NB4 (cell line): ENCODE results near the gene UTF1.

ENCODE experiments used
- DNase-seq: peaks from one replicate; pipeline ENCODE4 v3.0.0; 2010; ENCODE audit warnings: low read depth
- H3K4me3 ChIP-seq: one replicate; pipeline ENCODE4 v1.5.1; 2011; ENCODE audit warnings: mild to moderate bottlenecking, low read depth, low read length, moderate library complexity
- CTCF ChIP-seq: IDR thresholded peaks from one replicate; pipeline ENCODE4 v1.5.1; 2012; ENCODE audit warnings: low read depth, low read length
- MYC ChIP-seq: IDR thresholded peaks from 2 replicates; pipeline ENCODE4 v1.6.1; 2011; ENCODE audit warnings: low read depth, low read length
- POLR2A ChIP-seq: IDR thresholded peaks from 2 replicates; pipeline ENCODE4 v1.6.1; 2011; ENCODE audit warnings: mild to moderate bottlenecking; ENCODE audit not compliant: insufficient read length; ENCODE audit errors: extremely low read depth
- TF ChIP-seq, protein P1 (sequence below): IDR thresholded peaks from 2 replicates; pipeline ENCODE4 v1.6.1; 2011; ENCODE audit warnings: low read depth, low read length

The UTF1 gene

DNA sequence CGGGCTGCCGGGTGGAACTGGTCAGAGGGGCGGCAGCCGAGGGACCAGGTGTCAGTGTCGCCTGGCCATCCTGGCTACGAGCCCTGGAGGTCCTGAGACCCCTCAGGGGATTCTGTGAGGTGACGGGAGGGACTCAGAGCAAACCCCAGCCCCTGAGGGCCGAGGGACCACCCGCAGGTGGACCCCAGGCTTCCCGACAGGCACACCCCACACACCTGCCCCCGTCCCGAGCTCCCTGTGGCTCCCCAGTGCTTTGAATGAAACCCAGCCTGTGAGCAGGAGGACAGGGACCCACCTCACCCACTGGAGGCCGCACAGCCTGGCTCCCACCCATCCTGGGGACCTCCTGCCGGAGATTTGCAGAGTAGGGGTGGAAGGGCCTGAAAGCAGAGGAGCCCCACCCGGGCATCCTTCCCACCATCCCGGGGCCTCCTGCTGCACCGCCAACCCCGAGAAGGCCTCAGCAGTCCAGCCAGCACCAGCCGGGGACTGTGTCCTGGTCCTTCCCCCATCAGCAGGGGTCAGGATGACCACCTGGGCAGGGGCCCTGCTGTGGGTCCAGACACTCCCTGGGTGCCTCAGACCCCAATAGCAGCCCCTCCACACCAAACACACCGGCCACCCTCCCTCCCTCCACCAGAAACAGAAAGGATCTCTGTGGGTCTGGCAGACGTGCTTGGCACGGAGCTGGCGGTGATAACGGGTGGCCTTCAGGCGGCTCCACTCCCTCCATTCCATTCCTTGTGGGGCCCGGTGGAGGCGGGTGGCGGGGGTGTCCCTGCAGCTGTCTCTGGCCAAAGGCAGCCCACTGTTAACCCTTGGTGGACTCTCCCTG lies 21.6 kb downstream of the UTF1 start:
- TF ChIP-seq CTCF, result no peak
- TF ChIP-seq MYC, result no peak
- TF ChIP-seq POLR2A, result no peak
- TF ChIP-seq, protein P1, sequence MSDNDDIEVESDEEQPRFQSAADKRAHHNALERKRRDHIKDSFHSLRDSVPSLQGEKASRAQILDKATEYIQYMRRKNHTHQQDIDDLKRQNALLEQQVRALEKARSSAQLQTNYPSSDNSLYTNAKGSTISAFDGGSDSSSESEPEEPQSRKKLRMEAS, result no peak
- no peak overlapping the region for H3K4me3 ChIP-seq
- DNase-seq, result no peak

- TF ChIP-seq CTCF, result no peak
- no peak for TF ChIP-seq MYC
- TF ChIP-seq, protein P1, result no peak
- no peak for TF ChIP-seq POLR2A
- no peak overlapping the region for H3K4me3 ChIP-seq
- DNase-seq, result no peak
These were observed 22.2 kb downstream of the UTF1 start for GRCh38 chr10:133252223-133252552.

DNA sequence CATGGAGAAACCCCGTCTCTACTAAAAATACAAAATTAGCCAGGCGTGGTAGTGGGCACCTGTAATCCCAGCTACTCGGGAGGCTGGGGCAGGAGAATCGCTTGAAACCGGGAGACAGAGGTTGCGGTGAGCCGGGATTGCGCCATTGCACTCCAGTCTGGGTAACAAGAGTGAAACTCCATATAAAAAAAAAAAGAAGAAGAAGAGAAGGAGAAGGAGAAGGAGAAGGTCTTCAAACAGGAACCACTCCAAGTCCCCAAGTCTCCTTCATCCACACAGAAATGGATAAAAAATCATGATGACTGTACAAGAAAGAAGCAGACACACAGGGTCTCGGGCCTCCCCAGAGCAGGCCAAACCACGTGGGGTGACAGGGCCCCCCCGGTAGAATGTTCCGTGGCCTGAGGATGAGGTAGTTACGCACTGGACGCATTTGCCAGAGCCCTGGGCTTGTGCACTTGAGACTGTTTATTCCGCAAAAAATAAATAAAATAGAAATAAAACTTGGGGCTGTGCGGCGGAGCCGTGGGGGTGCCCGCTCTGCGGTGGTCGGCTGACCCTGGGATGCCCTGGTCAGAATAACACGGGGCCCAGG lies 23.4 kb downstream of the UTF1 start:
- no peak for TF ChIP-seq MYC
- no peak for TF ChIP-seq POLR2A
- TF ChIP-seq CTCF, result no peak
- TF ChIP-seq, protein P1, result no peak
- no peak overlapping the region for H3K4me3 ChIP-seq
- DNase-seq, result peak; percentile 53

GRCh38 chr10:133254421-133255120 lies 24.6 kb downstream of the UTF1 start:
- TF ChIP-seq POLR2A (no peak), MYC (no peak), CTCF (no peak)
- TF ChIP-seq, protein P1, result no peak
- no peak for DNase-seq
- no peak overlapping the region for H3K4me3 ChIP-seq

GRCh38 chr10:133255323-133255722 lies 25.3 kb downstream of the UTF1 start:
- no peak for DNase-seq
- no peak overlapping the region for H3K4me3 ChIP-seq
- TF ChIP-seq POLR2A (no peak), CTCF (no peak), MYC (no peak)
- TF ChIP-seq, protein P1, result no peak
